WTC11 (cell line): Measurements from ENCODE around the gene CYP27C1.

Source experiments
- ATF2 ChIP-seq: sonication (generic); formaldehyde crosslinking; IDR thresholded peaks from 2 replicates; pipeline ENCODE4 v1.8.1; 2022; ENCODE audit warnings: low read depth, missing genetic modification reagents, borderline replicate concordance
- CTCF ChIP-seq: fragments of 200-600 bp; IDR thresholded peaks from 2 replicates; pipeline ENCODE4 v1.8.0; 2022; ENCODE audit warnings: antibody characterized with exemption
- E2F4 ChIP-seq: sonication (generic); formaldehyde crosslinking; IDR thresholded peaks from 2 replicates; pipeline ENCODE4 v1.8.1; 2022; ENCODE audit warnings: low read depth, mild to moderate bottlenecking, moderate library complexity, missing genetic modification reagents, borderline replicate concordance
- ESRRA ChIP-seq: sonication (generic); formaldehyde crosslinking; IDR thresholded peaks from 2 replicates; pipeline ENCODE4 v1.8.1; 2022; ENCODE audit warnings: mild to moderate bottlenecking, missing genetic modification reagents, borderline replicate concordance
- FOXJ3 ChIP-seq: sonication (generic); formaldehyde crosslinking; IDR thresholded peaks from 2 replicates; pipeline ENCODE4 v1.9.0; 2021; ENCODE audit warnings: missing genetic modification reagents, mild to moderate bottlenecking, borderline replicate concordance
- FOXP4 ChIP-seq: sonication (generic); formaldehyde crosslinking; IDR thresholded peaks from 2 replicates; pipeline ENCODE4 v1.8.0; 2022; ENCODE audit warnings: mild to moderate bottlenecking, missing genetic modification reagents
- MLX ChIP-seq: sonication (generic); formaldehyde crosslinking; IDR thresholded peaks from 2 replicates; pipeline ENCODE4 v1.8.1; 2023; ENCODE audit warnings: mild to moderate bottlenecking, missing genetic modification reagents, moderate library complexity

- TF ChIP-seq E2F4 = no peak
- no peak for TF ChIP-seq CTCF
- TF ChIP-seq FOXJ3 (CRISPR knock-in tag) = no peak
- TF ChIP-seq MLX (CRISPR knock-in tag) = no peak
- no peak for TF ChIP-seq FOXP4 (CRISPR knock-in tag)
- no peak for TF ChIP-seq ATF2
- TF ChIP-seq ESRRA (CRISPR knock-in tag) = no peak
Measured at GRCh38 chr2:127153691-127154158, 66.4 kb downstream of the CYP27C1 start.
